HepG2 (cell line): Measurements from ENCODE around the gene LRSAM1. TPM values are rescaled to one million over a fixed set of nuclear protein-coding genes. Genes with fewer than 3 reads are reported as not detected.

ENCODE experiments used
- ATAC-seq: fragments of 200-7000 bp; cut with Tn5 transposase; 3 replicates; pipeline ENCODE4 v1.9.1; 2020; ENCODE audit warnings: mild to moderate bottlenecking, moderate library complexity
- BruUV-seq: library from RNA; stranded (reverse); fragments of 400-500 nt; replicated peaks from 2 replicates; lab custom pipeline; 2021; lab: Mats Ljungman, UMichigan
- CTCF ChIA-PET: fragments of 300-600 bp; formaldehyde crosslinking; extraction: SDS; loops from one replicate; lab custom pipeline; 2021; ENCODE audit warnings: low total read pairs, inconsistent platforms, low intra/inter-chr PET ratio; lab: Yijun Ruan, JAX
- POLR2A ChIA-PET: fragments of 350-600 bp; sonication (Branson Sonifier 250); formaldehyde crosslinking; loops from one replicate; lab custom pipeline; 2020; ENCODE audit warnings: antibody characterized with exemption, inconsistent platforms; lab: Yijun Ruan, JAX
- DNase-seq: peaks from one replicate; pipeline ENCODE4 v3.0.0-alpha.2; 2015; ENCODE audit warnings: low spot score
- FAIRE-seq: peaks from 3 replicates; lab custom pipeline; 2011; peaks lifted over from hg19 to GRCh38; lab: Jason Lieb, UNC
- H2AFZ ChIP-seq: one replicate; pipeline ENCODE4 v1.6.1; 2011; ENCODE audit warnings: low read length, inconsistent platforms
- H3K27ac ChIP-seq: fragments of 300-600 bp; 3 replicates; pipeline ENCODE4 v1.8.0; 2011; ENCODE audit warnings: mixed run types, mild to moderate bottlenecking, mixed read lengths, low read length, inconsistent platforms; ENCODE audit not compliant: insufficient read depth; ENCODE audit errors: extremely low read length
- H3K27me3 ChIP-seq, 2 experiments: fragments of 200-600 bp in 1 of 2; 2 replicates in 1 of 2; 3 replicates in 1 of 2; pipeline versions ENCODE4 v1.6.0 to v1.8.0; 2011; ENCODE audit warnings: low read length in 2 of 2, mild to moderate bottlenecking in 2 of 2, moderate library complexity in 2 of 2, inconsistent platforms in 1 of 2; ENCODE audit not compliant: insufficient read depth in 2 of 2, control insufficient read depth in 1 of 2
- H3K36me3 ChIP-seq, 2 experiments: fragments of 200-600 bp in 1 of 2; replicated peaks in 1 of 2; 2 replicates in 1 of 2; 3 replicates in 1 of 2; pipeline versions ENCODE4 v1.5.1 to v1.8.0; 2011; ENCODE audit warnings: low read length in 2 of 2, inconsistent platforms in 1 of 2; ENCODE audit not compliant: insufficient read depth in 2 of 2, control insufficient read depth in 1 of 2
- H3K4me1 ChIP-seq: 2 replicates; pipeline ENCODE4 v1.5.1; 2012; ENCODE audit warnings: low read length, inconsistent platforms; ENCODE audit not compliant: insufficient read depth
- H3K4me2 ChIP-seq: 2 replicates; pipeline ENCODE4 v1.6.0; 2011; ENCODE audit warnings: low read depth, low read length, inconsistent platforms
- H3K4me3 ChIP-seq, 3 experiments: fragments of 200-600 bp in 1 of 3; sonication (generic), shearing (Covaris generic) in 1 of 3; replicated peaks in 1 of 3; 2 replicates each; pipeline ENCODE4 v1.5.1; 2011 to 2016; ENCODE audit warnings: low read length in 3 of 3, inconsistent platforms in 2 of 3, low read depth in 2 of 3, mild to moderate bottlenecking in 2 of 3, control low read depth in 1 of 3, mixed read lengths in 1 of 3; ENCODE audit not compliant: insufficient read depth in 1 of 3
- H3K79me2 ChIP-seq: one replicate; pipeline ENCODE4 v1.6.1; 2011; ENCODE audit warnings: low read length, inconsistent platforms; ENCODE audit not compliant: insufficient read depth
- H3K9ac ChIP-seq: 2 replicates; pipeline ENCODE4 v1.6.0; 2011; ENCODE audit warnings: mild to moderate bottlenecking, low read depth, low read length, inconsistent platforms; ENCODE audit not compliant: insufficient read depth
- H3K9me3 ChIP-seq: 2 replicates; pipeline ENCODE4 v1.5.1; 2012; ENCODE audit warnings: mild to moderate bottlenecking, low read length
- H4K20me1 ChIP-seq: 2 replicates; pipeline ENCODE4 v1.6.0; 2011; ENCODE audit warnings: inconsistent platforms, mild to moderate bottlenecking, low read length, moderate library complexity; ENCODE audit not compliant: insufficient read depth
- ESRRA ChIP-seq: sonication (generic); formaldehyde crosslinking; IDR thresholded peaks from 2 replicates; pipeline ENCODE4 v1.5.1; 2020; ENCODE audit warnings: mild to moderate bottlenecking, low read depth, missing genetic modification reagents
- TBX3 ChIP-seq: fragments of 450-650 bp; IDR thresholded peaks from 2 replicates; pipeline ENCODE4 v1.6.1; 2017; ENCODE audit warnings: antibody characterized with exemption, mild to moderate bottlenecking, inconsistent platforms, borderline replicate concordance
- ZNF331 ChIP-seq: sonication (generic); formaldehyde crosslinking; IDR thresholded peaks from 2 replicates; pipeline ENCODE4 v1.4.0; 2020; ENCODE audit warnings: missing genetic modification reagents
- WGBS: methylation state at CpG from one replicate; pipeline ENCODE4 v1.1.6; 2017; ENCODE audit warnings: low lambda C conversion rate; 5-methylcytosine and 5-hydroxymethylcytosine counted together
- in situ Hi-C: cut with HindIII; loops from 2 replicates; pipeline ENCODE4 v1.10.0; 2017; ENCODE audit warnings: low pct_unique_long_range_greater_than_20kb; ENCODE audit not compliant: extremely low pct_ligation_motif_present
- intact Hi-C: fragments of 100-400 bp; cut with micrococcal nuclease; formaldehyde crosslinking; loops from one replicate; pipeline ENCODE4 v1.10.0; 2022; ENCODE audit not compliant: unreplicated experiment
- polyA plus RNA-seq, 8 experiments: library from polyadenylated mRNA; depleted of rRNA in 3 of 8; stranded (reverse) in 7 of 8; unstranded in 1 of 8; fragments of >200 nt; fragmentation: Illumina TruSeq in 4 of 8; extraction: Trizol in 4 of 8; gene quantifications; 2 replicates each; pipeline versions ENCODE4 v1.2.1 to v1.2.3, GENCODE V29; 2011 to 2016; ENCODE audit warnings: low read depth in 4 of 8, missing spikeins in 1 of 8, mixed read lengths in 1 of 8; ENCODE audit not compliant: insufficient read depth in 1 of 8
- total RNA-seq, 5 experiments: library from RNA; depleted of rRNA; stranded (reverse); fragments of >200 nt; fragmentation: Illumina TruSeq; extraction: Trizol; gene quantifications; 2 replicates each; pipeline ENCODE4 v1.2.3, GENCODE V29; 2016; ENCODE audit warnings: low read depth in 1 of 5
- TF ChIP-seq, protein P1 (sequence below): sonication (generic); formaldehyde crosslinking; IDR thresholded peaks from 2 replicates; pipeline ENCODE4 v1.4.0; 2020; ENCODE audit warnings: missing genetic modification reagents

Gene LRSAM1
- total and polyA plus RNA-seq, 2 of the 13 experiments (the other 11 are each of a cell fraction or from before 2014, with no cell fraction given), result 8.7 to 10.2 TPM

DNA sequence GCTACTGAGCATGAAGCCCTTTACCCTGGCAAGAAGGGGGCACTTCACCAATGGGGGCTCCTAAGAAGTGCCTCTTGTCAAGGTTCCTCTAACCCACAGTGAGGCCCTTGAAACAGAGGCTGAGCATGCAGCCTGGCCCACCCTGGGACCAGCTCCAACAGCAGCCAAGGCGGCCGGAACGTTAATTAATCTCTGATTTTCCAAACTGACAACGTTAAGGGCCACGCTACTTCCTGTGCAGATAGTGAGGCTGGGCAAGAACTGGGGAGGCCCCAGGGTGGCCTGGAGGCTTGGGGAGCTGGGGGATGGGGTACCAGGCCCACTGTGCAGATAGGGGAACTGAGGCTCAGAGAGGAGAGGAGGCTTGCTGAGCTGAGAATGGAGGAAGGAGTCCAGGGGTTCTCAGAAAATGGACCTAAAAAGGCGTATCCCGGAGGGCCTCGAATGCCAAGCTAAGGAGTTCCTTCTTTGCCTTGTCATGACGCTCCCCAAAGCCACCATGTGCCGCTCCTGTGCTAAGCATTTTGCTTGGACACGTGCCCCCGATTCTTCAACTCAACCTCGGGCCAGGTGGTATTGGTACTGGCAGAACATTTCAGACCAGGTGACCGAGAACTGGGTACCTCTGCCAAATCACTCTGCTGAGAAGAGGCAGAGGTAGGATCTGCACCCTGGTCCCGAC is 88.8 kb downstream of the LRSAM1 start (continued):
- no peak for TF ChIP-seq ESRRA (CRISPR knock-in tag)

DNA sequence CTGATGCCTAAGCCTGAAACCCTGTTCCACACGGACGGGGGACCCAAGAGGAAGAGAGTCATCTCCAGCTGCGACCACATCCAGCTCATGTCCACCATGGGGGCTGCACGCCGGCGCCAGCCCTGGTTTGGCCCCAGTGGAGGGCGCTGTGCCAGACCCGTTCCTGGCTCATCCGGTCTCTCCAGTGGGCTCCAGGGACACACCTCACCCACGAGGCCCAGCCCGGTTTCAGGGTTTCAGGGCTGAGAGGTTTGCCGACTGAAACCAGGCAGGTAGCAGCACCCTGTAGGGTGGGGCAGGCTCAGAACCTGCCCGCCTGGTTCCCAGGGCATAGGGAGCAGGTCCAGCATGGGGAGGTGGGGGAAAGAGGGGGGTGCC is 89.3 kb downstream of the LRSAM1 start:
- intact Hi-C loops (no loop called here), in situ Hi-C loops (no loop called here)
- ATAC-seq (no peak), FAIRE-seq (no peak), DNase-seq (no peak)
- POLR2A ChIA-PET, result no interaction called here
- Histone ChIP-seq H3K27me3 (no peaks in the 10 kb centered on the region), H3K36me3 (peaks cover 0 to 2% of the 10 kb centered on the region in 2 experiments; a peak in 2 of 5 replicates), H3K27ac (no peak overlapping the region), H3K9ac (no peak overlapping the region), H3K4me2 (no peak overlapping the region), H3K4me3 (no peak overlapping the region), H2AFZ (no peak overlapping the region), H4K20me1 (peaks cover 14% of the 10 kb centered on the region), H3K9me3 (no peaks in the 10 kb centered on the region), H3K79me2 (peaks cover 38% of the 10 kb centered on the region), H3K4me1 (peaks cover 10% of the 10 kb centered on the region)
- CTCF ChIA-PET, result no interaction called here
- BruUV-seq, result no TSS peak
- TF ChIP-seq, protein P1, sequence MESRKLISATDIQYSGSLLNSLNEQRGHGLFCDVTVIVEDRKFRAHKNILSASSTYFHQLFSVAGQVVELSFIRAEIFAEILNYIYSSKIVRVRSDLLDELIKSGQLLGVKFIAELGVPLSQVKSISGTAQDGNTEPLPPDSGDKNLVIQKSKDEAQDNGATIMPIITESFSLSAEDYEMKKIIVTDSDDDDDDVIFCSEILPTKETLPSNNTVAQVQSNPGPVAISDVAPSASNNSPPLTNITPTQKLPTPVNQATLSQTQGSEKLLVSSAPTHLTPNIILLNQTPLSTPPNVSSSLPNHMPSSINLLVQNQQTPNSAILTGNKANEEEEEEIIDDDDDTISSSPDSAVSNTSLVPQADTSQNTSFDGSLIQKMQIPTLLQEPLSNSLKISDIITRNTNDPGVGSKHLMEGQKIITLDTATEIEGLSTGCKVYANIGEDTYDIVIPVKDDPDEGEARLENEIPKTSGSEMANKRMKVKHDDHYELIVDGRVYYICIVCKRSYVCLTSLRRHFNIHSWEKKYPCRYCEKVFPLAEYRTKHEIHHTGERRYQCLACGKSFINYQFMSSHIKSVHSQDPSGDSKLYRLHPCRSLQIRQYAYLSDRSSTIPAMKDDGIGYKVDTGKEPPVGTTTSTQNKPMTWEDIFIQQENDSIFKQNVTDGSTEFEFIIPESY (CRISPR knock-in tag), result peak; percentile 15; the same call in 1 of the 2 replicates
- no peak for TF ChIP-seq TBX3
- TF ChIP-seq ZNF331 (CRISPR knock-in tag), result no peak
- WGBS, result 100% methylated on average over 2 of the region's 13 CpGs
